A549 (cell line): ENCODE measurements around the gene PSMB11.

Source experiments
- MAFK ChIP-seq: fragments of 450-650 bp; IDR thresholded peaks from 2 replicates; pipeline ENCODE4 v1.6.1; 2014; ENCODE audit not compliant: partially characterized antibody
- POLR2A ChIP-seq: IDR thresholded peaks from 2 replicates; pipeline ENCODE4 v1.6.1; 2012; ENCODE audit warnings: mild to moderate bottlenecking, low read length

- TF ChIP-seq MAFK: no peak
- no peak for TF ChIP-seq POLR2A
Observed at GRCh38 chr14:23006188-23006534, 35.9 kb upstream of the PSMB11 start.
